NCI-H1694 treated with DMSO at 0.1 percent for 48 hours (cell line): ENCODE results near the gene RRAD.
"Not testable (repeated sequence)": the region's sequence is repeated elsewhere in the genome, so short reads cannot be mapped to it uniquely, and the experiment has no call there.

Source experiments
- DNase-seq: peaks from one replicate; lab custom pipeline; 2025; lab: John Stamatoyannopoulos, UW

Gene RRAD

DNA sequence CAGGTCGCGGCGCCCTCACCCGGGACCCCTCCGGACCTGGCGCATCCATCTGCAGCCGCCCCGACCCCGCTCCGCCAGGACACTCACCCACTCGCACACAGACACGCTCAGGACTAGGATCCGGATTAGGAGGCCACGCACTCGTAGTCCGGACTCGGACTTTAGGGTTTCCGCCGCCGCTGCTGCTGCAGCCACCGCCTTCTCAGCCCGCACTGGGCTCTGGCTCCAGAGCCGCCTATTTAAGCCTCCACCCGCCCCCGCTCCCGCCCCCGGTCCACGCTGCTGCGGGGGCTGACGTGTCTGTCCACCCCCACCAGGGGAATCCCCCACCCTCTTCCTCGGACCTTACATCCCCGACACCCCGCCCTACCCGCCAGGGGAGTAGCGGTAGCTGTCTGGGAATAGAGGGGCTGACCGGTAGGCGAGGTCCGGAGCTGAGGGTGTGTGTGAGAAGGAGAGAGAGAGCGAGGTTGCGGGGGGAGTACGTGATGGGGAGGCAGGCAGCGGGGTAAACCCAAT, at the start of gene RRAD:
TSS of gene RRAD (minus strand) at position 214 of the 519 bp plus-strand sequence. CDS start 356 bp downstream, outside the sequence.
- no peak for DNase-seq

DNA sequence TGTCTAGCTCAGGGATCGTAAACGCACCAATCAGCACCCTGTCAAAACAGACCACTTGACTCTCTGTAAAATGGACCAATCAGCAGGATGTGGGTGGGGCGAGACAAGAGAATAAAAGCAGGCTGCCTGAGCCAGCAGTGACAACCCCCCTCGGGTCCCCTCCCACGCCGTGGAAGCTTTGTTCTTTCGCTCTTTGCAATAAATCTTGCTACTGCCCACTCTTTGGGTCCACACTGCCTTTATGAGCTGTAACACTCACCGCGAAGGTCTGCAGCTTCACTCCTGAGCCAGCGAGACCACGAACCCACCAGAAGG, 49.6 kb upstream of the RRAD start:
- DNase-seq, result not testable (repeated sequence)

DNA sequence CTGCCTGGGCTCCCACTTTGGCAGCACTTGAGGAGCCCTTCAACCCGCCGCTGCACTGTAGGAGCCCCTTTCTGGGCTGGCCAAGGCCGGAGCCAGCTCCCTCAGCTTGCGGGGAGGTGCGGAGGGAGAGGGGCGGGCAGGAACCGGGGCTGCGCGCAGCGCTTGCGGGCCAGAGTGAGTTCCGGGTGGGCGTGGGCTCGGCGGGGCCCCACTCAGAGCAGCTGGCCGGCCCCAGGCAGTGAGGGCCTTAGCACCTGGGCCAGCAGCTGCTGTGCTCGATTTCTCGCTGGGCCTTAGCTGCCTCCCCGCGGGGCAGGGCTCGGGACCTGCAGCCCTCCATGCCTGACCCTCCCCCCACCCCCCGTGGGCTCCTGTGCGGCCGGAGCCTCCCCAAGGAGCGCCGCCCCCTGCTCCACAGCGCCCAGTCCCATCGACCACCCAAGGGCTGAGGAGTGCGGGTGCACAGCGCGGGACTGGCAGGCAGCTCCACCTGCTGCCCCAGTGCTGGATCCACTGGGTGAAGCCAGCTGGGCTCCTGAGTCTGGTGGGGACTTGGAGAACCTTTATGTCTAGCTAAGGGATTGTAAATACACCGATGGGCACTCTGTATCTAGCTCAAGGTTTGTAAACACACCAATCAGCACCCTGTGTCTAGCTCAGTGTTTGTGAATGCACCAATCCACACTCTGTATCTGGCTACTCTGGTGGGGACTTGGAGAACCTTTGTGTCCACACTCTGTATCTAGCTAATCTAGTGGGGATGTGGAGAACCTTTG, 49.0 kb upstream of the RRAD start:
- DNase-seq, result not testable (repeated sequence)

- DNase-seq, result no peak
Observed at GRCh38 chr16:66973716-66974115, 48.4 kb upstream of the RRAD start.

DNA sequence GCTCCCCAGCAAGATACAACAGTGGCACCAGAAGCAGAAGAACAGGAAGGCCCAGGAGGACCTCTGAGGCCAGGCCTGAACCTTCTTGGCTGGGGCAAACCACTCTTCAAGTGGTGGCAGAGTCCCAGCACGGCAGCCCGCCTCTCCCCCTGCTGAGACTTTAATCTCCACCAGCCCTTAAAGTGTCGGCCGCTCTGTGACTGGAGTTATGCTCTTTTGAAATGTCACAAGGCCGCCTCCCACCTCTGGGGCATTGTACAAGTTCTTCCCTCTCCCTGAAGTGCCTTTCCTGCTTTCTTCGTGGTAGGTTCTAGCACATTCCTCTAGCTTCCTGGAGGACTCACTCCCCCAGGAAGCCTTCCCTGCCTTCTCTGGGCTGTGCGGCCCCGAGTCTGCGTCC, 47.6 kb upstream of the RRAD start:
- DNase-seq, result no peak

- DNase-seq, result no peak
Observed at GRCh38 chr16:66970775-66971720, 45.7 kb upstream of the RRAD start.

DNA sequence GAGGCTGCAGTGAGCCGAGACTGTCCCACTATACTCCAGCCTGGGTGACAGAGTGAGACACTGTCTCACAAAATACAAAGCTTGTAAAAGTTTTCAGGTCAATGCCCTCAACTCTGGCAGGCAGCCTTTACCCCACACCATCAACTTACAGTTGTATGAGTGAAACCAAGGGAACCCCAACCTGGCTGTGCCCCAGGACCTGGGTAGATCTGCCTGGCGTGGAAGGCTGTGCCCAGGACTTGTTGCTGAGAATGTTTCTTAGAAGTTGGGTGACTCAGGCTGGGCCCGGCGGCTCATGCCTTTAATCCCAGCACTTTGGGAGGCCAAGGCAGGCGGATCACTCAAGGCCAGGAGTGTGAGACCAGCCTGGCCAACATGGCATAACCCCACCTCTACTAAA, 43.5 kb upstream of the RRAD start:
- no peak for DNase-seq

GRCh38 chr16:66964049-66964448, 38.7 kb upstream of the RRAD start:
- DNase-seq, result no peak

GRCh38 chr16:66961914-66962313, 36.6 kb upstream of the RRAD start:
- DNase-seq, result no peak

DNA sequence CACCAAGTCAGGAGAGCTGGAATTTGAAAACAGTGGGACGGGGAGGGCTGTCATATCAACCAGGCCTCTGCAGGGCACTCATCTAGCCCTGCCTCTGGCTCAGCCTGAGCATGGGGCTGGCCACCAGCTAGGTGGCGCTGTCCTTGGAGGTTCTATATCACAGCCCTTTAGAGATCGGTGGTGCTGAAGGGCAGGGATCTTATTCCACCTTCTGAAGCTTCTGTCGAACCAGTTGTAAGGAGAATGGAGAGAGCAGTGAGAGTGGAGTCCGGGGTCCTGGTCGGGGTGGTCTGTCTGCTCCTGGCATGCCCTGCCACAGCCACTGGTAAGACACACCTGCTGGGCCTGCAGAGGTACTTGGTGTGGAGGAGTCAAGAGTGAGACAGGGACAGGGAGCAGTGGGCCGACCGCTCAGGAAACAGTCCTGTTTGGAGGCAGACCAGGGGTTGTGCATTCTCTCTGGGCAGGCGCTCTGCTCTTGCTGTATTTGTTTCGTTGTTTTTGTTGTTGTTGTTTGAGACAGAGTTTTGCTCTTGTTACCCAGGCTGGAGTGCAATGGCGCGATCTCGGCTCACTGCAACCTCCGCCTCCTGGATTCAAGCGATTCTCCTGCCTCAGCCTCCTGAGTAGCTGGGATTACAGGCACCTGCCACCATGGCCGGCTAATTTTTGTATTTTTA, 35.9 kb upstream of the RRAD start, which contains the start of gene CES3:
TSS of gene CES3 (plus strand) at position 202 of the 680 bp plus-strand sequence. CDS start at position 244, 42 bp downstream.
- DNase-seq, result peak; percentile 88

DNA sequence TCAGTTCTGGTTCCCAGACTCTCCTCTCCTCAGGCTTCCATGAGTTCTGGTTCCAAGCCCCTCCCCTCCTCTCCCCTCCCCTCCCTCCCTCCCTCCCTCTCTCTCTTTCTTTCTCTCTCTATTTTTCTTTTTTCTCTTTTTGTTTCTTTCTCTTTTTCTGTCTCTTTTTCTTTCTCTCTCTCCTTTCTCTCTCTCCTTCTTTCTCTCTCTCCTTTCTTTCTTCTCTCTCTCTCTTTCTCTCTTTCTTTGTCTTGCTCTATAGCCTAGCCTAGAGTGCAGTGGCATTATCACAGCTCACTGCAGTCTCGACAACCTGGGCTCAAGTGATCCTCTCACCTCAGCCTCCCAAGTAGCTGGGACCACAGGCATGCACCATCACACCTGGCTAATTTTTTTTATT, 34.9 kb upstream of the RRAD start:
- DNase-seq, result no peak

DNA sequence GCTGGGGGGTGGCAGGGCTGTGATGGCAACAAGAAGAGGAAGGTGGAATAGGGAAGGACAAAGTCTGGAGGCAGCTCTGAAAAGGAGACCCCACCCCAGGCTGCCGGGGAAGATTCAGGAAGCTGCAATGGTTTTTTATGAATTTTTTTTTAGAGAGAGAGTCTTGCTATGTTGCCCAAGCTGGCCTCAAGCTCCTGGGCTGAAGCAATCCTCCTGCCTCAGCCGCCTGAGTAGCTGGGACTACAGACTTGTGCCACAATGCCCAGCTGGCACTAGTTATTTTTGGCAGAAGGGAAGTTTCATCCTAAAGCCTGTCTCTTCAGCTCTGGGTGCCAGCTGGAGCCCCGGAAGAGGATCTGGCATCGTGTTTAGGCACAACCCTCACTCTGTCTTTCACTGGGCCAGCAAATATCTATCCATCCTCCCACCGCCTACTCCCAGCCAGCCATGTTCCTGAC, 34.4 kb upstream of the RRAD start:
- peak; percentile 75 for DNase-seq

DNA sequence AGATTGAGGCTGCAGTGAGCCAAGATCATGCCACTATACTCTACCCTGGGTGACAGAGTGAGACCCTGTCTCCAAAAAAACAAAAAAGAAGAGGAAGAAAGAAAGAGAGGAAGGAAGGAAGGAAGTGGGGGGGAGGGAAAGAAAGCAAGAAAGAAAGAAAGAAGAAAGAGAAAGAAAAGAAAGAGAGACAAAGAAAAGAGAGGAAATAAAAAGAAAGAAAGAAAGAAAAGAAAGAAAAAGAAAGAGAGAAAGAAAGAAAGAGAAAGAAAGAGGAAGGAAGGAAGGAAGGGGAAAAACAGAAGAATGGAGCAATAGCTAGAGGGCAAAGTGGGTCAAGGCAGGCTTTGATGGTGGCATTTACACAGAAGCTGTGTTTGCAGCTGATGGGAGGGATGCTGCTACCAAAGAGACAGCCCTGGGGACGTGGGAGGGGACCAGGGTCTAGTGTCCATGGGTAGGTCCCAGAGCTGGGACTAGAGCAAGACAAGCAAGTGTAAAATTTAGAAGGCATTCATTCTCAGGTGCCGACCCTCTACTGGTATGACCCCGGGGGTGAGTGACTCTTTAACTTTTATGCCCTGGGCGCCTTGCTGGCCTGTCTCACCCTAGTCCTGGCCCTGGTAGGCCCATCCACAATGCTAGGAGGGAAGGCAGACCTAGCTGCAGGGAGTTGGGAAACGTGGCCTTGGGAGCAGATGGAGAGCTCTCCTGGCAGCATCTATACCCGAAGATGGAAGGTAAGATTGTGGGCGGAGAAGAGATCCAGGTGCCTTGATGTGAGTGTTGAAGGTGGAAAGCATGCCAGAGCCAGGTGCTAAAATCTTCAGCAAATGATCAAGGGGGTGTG, 33.7 kb upstream of the RRAD start:
- DNase-seq, result no peak

DNA sequence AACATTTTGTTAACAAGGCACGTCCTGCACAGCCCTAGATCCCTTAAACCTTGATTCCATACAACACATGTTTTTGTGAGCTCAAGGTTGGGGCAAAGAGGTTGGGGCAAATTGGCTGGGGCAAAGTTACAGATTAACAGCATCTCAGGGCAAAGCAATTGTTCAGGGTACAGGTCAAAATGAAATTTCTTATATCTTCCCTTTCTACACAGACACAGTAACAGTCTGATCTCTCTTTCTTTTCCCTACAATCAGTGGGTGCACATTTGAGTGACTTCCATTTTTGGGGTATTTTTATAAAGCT, 30.8 kb upstream of the RRAD start:
- not testable (repeated sequence) for DNase-seq

- not testable (repeated sequence) for DNase-seq
Observed at GRCh38 chr16:66955363-66956153, 30.2 kb upstream of the RRAD start.

GRCh38 chr16:66954097-66954659, 28.8 kb upstream of the RRAD start:
- DNase-seq, result peak; percentile 68

DNA sequence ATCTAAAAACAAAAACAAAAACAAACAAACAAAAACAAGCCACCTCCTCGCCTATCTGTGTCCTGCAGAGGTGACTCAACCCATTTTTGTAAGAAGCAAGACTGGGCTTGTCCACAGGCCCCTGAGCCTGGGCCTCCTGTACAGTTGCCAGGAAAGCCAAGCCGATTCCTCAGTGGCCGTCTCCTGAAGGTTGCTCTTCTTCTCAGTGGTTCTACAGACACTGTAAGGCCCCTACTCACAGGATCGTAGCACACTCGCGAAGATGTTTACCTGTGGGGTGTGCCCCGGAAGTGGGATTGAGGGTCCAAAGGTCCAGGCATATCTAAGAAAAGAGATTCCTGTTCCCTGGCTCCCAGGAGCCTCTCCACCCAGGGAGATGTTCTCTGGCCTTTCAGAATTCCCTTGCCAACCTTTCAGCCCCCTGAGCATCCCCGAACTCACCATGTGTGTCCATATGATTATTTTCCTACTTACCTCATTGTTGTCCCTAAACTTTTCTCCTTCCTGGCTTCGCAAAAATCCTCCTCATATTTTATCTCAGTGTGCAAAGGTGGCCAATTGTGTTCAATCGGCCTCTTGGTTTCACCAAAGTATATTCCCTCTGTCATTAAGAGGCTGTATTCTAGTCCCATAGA, 28.2 kb upstream of the RRAD start:
- DNase-seq, result no peak

DNA sequence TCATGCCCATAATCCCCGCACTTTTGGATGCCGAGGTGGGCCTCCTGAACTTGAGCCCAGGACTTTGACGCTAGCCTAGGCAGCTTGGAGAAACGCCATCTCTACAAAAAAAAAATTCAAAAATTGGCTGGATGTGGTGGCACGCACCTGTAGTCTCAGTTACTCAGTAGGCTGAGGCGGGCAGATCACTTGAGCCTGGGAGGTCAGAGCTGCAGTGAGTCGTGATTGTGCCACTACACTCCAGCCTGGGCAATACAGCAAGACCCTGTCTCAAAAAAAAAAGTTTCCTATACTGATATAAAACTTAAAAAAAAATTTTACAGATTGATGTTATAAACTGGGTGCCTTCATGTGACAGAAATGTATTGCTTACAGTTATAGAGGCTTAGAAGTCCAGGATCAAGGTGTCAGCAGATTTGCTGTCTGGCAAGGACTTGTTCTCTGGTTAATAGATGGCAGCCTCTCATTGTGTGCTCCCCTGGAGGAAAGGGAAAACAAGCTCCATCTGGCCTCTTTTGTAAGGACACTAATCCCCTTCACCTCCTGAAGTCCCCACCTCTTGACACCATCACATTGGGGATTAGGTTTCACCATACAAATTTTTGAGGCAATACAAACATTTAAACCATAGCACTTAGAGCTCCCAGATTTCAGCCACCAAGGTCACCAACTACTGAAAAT, 27.2 kb upstream of the RRAD start:
- no peak for DNase-seq
